Activated T-helper 1 cell treated with anti-CD3 and anti-CD28 coated beads, Interleukin-2, amount 50 U/mL, for 16 hours (primary cell): ENCODE data around the gene RPS6KB2.
"Not testable (repeated sequence)": the region's sequence is repeated elsewhere in the genome, so short reads cannot be mapped to it uniquely, and the experiment has no call there.

ENCODE experiments used
- DNase-seq, 2 donors: peaks; one replicate each; pipeline ENCODE4 v3.0.0-alpha.2; 2020; ENCODE audit warnings: low read depth in 1 of 2, low spot score in 1 of 2

Gene RPS6KB2

DNA sequence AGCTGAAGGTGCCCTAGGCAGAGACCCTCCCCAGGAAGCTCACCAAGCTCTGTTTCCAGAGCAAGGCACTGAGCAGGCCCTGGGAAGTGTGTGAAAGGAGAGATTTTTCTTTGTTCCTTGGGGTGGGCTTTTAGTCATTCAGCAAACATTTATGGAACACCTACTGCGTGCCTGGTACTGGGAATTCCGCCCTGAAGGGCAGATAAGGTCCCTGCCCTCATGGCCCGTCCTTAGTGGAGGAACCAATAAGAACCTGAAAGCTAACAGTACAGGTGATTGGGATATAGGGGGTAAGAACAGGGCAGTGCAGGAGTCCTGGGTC is 36.9 kb downstream of the RPS6KB2 start:
- DNase-seq, result no peak

GRCh38 chr11:67465530-67465929 is 37.2 kb downstream of the RPS6KB2 start:
- DNase-seq, result not testable (repeated sequence)

DNA sequence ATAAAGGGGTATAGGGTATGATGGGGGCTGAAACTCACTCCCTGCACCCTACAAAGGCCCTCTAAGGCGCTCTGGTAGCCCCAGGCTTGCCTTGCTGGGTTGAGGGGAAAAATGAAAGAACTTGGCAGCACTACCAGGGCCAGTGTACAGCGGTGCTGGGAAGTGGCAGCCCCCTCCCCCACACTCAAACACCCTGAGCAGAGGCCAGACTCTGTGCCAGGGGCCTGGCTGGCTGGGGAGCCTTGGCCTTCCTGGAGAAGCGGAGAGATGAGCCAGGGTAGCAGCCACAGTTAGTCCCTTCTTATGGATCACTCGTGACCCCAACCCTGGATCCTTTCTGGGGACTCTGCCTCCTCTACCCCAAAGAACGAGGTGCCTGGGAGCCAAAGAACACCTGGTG is 38.1 kb downstream of the RPS6KB2 start:
- no peak for DNase-seq

GRCh38 chr11:67466962-67467771 is 38.9 kb downstream of the RPS6KB2 start:
- DNase-seq, result no peak

- DNase-seq, result no peak
Observed at GRCh38 chr11:67468056-67468455, 39.8 kb downstream of the RPS6KB2 start.

DNA sequence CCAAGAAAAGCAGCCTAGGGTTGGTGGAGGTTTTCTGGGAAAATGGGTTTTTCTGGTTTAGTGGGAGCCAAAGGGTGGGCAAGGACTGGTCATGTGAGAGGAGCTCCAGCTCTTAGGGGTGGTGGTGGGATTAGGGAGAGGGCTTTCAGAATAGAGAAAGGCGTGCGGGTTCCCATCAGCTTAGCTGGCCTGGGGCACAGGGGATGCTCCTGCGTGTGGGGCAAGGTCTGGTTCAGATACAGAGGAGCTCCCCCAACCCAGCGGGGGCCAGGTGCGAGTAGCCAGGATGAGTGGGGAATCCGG is 40.1 kb downstream of the RPS6KB2 start:
- no peak for DNase-seq

DNA sequence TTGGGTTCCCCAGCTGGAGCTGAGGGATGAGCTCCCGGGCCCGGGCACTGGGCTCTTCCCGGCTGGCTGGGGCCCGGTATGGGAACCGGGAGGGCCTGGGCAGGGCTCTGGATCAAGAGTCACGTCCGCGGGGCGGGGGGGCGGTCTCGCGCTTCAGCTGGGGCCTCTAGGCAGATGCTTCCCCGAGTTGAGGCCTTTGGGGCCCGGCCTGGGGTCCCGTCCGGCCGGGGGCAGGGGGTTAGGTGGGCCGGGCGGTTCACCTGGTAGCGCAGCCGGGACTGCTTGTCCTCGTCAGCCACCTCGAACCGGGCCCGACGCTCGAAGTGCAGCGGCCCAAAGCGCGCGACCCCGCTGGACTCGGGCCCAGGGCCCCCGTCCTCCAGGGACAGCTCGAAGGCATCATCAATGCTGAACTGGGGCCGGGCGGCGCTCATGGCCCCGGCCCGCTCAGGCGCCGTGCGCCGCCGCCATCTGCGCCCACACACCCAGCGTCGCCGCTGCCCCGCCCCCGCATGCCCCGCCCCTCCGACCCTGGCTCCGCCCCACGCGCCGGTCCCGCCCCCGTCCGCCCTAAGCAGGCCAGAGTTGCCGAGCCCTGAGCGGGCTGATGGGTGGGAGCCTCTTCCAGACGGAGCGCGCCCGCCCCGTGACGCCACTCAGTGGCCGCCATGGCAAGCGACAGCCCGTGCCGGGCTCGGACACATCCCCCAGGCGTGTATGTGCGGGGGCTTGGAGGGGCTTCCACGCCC is 40.6 kb downstream of the RPS6KB2 start, which contains the start of gene TMEM134:
TSS of gene TMEM134 (minus strand) at position 493 of the 749 bp plus-strand sequence. CDS start at position 434, 59 bp downstream.
- peak; percentile 87 to 91 for DNase-seq

DNA sequence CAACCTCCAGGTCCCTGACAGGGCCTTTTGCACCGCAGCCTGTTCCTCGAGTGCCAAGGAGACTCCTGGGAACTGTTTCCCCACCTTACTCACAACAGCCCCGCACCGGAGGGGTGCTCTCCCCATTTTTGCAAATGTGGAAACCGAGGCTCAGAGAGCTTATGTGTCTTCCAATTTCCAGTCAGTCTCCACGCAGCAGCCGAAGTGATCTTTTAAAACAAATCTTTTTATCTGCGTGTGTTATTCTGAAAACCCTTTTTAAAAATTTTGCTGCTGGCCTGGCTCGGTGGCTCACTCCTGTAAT is 41.2 kb downstream of the RPS6KB2 start:
- no peak for DNase-seq

GRCh38 chr11:67470337-67471002 is 42.2 kb downstream of the RPS6KB2 start:
- no peak for DNase-seq

DNA sequence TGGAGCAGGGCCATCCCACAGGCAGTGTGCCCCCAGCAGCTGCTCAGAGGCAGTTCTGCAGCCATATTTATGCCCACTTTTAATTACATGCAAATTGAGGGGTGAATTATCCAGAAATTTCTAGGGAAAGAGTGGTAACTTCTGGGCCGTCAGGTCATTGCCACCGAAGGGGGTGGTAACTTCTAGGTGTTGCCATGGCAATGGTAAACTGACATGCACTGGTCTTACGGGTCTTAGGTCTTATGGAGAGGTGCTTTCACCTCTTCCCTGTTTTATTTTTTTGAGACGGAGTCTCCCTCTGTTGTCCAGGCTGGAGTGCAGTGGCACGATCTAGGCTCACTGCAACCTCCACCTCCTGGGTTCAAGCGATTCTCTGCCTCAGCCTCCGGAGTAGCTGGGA is 44.6 kb downstream of the RPS6KB2 start:
- DNase-seq, result no peak

- not testable (repeated sequence) for DNase-seq
Observed at GRCh38 chr11:67476692-67477091, 48.4 kb downstream of the RPS6KB2 start.

GRCh38 chr11:67477344-67478050 is 49.2 kb downstream of the RPS6KB2 start:
- DNase-seq, result not testable (repeated sequence)

DNA sequence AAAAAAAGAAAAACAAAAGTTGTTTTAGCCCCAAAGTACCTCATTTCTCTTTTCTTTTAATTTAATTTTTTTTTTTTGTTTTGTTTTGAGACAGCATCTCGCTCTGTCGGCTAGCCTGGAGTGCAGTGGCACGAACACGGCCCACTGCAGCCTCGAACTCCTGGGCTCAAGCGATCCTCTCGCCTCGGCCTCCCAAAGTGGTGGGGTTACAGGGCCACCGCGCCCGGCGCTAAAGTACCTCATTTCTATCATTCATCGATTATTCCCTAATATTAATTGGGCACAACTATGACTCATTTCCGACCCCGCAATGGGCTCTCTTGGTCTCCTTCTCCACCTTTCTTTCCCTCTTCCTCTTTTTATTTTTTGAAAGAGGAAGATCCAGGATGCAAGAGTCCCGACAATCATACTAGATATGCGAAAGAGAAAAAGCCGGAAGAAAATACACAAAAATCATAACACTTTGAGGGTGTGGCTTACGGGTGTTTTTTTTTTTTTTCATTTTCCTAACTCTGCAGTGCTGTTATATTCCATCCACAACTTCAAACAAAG is 54.1 kb downstream of the RPS6KB2 start:
- DNase-seq, result no peak

DNA sequence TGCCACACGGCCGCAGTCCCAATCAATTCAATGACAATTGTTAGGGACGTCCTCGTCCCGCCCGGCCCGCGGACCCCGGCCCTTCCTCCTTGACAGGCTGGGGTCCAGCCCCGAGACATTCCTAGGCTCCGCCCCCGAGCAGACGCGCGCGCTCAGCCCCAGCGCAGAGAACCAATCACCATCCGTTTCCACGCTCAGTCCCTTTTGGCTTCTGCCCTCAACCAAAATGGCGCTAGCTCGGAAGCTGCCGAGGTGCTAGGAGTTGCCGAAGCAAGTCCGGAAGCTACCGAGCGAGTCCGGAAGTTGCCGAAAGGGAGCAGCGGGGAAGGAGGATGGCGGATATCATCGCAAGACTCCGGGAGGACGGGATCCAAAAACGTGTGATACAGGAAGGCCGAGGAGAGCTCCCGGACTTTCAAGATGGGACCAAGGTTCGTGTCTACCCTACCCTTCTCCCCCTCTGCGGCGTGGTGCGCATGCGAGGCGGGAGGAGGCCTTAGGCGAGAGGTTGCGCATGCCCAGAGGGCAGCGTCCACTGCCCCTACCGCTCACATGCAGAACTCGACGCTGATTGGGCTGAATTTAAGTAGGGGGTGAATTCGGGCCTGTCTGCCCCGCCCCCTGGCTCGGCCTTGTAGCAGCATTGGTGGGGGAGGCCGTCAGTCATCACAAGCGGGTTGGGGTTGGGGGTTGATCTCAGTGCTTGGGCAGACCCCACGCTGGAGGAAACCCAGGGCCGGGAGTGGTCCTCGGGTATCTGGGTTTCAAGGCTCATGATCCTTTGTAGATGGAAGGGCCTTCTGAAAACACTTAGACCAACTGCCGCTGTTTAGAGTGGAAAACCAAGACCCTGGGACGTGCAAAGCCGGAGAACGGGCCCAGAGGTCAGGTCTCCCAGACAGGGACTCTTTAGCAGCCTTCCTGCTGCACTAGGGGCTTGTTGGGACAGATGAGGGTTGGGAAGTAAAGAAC is 54.8 kb downstream of the RPS6KB2 start, which contains the start of gene AIP:
TSS of gene AIP (plus strand) at position 200 of the 972 bp plus-strand sequence. CDS start at position 333, 133 bp downstream.
- DNase-seq, result peak; percentile 92 to 93

GRCh38 chr11:67483831-67484665 is 55.8 kb downstream of the RPS6KB2 start:
- no peak for DNase-seq

DNA sequence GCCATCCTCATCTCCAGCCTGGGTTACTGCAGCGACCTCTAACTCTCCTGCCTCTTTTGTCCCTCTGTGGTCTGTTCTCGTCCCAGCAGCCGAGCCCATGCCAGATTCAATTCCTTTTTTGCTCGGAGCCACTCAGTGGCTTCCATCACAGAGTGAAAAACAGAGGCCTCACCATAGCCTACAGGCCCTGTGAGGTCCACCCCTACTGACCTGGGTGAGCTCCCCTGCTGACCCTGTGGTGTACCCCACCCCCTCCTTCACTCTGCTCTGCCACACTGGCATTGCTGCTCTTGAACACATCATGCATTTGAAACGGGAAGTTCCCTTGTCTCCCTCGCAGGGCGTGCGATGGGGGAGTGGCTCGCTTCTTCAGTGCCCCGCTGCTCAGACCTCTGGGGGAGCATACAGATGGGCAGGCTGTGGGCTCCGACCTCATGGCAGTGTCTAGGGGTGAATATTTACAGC is 56.6 kb downstream of the RPS6KB2 start:
- peak in 1 of 2 donors; percentile 48 for DNase-seq
